ENCODE results near the gene KLF13. TPM values are rescaled to one million over a fixed set of nuclear protein-coding genes. Genes with fewer than 3 reads are reported as not detected.
A peak's percentile ranks its signal among the peaks of the same experiment; 100 is the strongest.
"Not testable (repeated sequence)": the region's sequence is repeated elsewhere in the genome, so short reads cannot be mapped to it uniquely, and the experiment has no call there.

The KLF13 gene
- total RNA-seq, 1 donor from 2014 or later = 235 TPM

DNA sequence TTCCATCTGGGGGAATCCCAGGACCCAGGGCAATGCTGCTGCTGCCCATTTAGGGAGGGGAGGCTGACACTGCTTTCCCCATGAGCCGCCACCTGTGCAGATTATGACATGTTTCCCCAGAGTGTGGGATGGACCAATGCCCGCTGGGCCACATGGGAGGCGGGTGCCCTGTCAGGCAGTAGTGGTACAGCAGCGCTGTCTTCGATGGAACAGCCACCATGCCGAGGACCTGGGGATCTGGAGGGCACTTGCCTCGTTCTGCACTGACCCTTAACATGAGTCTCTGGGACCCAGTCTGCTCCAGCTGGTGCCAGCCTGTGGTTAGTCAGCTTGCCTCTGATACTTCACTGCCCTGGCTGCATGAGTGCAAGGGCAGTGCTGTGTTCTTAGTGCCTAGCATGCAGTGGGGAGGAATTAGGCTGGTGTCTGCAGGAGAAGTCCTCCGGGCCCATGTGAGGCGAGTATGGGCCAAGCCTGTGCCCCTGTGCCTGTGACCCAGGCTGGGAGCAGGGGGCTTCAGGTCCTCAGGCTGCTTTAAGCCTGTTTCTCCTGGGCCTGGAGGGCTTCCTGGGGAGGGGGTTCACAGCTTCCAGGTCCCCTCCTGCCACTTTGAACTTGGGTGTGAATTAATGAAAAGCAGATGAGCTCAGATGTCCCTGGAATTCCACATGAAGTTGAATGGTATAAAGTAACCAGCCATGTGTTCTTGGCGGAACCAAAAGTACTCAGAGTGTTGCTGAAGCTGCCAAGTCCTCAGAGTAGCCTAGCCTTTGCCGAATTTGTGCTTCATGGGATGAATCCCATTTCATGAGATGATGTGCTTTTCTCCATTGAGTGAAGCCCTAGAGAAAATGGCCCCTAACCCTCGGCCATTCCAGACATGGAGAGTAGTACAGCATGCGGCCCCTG, 22.9 kb downstream of the KLF13 start:
- no peak for DNase-seq (ENCODE audit: low spot score in 2 of 2)
- Histone ChIP-seq H3K4me1 (peaks cover 32 to 49% of the 10 kb centered on the region in 2 donors), H3K9me3 (no peaks in the 10 kb centered on the region), H3K36me3 (peaks cover 4 to 7% of the 10 kb centered on the region in 2 donors), H3K27ac (no peak overlapping the region), H3K4me3 (no peak overlapping the region), H3K27me3 (no peaks in the 10 kb centered on the region)
- TF ChIP-seq, protein P1, sequence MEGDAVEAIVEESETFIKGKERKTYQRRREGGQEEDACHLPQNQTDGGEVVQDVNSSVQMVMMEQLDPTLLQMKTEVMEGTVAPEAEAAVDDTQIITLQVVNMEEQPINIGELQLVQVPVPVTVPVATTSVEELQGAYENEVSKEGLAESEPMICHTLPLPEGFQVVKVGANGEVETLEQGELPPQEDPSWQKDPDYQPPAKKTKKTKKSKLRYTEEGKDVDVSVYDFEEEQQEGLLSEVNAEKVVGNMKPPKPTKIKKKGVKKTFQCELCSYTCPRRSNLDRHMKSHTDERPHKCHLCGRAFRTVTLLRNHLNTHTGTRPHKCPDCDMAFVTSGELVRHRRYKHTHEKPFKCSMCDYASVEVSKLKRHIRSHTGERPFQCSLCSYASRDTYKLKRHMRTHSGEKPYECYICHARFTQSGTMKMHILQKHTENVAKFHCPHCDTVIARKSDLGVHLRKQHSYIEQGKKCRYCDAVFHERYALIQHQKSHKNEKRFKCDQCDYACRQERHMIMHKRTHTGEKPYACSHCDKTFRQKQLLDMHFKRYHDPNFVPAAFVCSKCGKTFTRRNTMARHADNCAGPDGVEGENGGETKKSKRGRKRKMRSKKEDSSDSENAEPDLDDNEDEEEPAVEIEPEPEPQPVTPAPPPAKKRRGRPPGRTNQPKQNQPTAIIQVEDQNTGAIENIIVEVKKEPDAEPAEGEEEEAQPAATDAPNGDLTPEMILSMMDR (IDR thresholded peaks at IDR 0.05) = no peak
- intact Hi-C loops (cut with DNase I) = no loop called here

DNA sequence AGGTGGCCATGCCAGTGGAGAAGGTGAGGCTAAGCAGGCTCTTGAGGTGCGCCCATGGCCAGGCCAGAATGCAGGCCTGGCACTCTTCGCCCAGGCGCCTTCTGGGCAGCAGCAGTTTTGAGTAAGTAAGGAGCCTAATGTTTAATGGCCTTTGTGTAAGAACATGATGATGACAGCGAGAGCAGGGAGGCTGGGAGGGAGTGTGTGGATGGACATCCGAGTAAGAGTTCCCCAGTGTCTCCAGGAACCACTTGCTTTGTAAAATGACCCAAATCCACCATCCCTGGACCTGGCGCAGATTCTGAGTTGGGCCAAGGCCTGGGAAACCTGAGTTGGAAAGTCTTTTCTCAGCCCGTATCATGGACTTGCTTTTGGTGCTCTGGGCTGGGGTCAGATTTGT, 24.1 kb downstream of the KLF13 start:
- Histone ChIP-seq H3K4me1 (peaks cover 20 to 37% of the 10 kb centered on the region in 2 donors), H3K27ac (no peak overlapping the region), H3K9me3 (no peaks in the 10 kb centered on the region), H3K27me3 (no peaks in the 10 kb centered on the region), H3K4me3 (no peak overlapping the region), H3K36me3 (peaks cover 4 to 7% of the 10 kb centered on the region in 2 donors)
- TF ChIP-seq, protein P1 (IDR thresholded peaks at IDR 0.05) = no peak
- DNase-seq (ENCODE audit: low spot score in 2 of 2) = no peak
- intact Hi-C loops (cut with DNase I) = no loop called here

DNA sequence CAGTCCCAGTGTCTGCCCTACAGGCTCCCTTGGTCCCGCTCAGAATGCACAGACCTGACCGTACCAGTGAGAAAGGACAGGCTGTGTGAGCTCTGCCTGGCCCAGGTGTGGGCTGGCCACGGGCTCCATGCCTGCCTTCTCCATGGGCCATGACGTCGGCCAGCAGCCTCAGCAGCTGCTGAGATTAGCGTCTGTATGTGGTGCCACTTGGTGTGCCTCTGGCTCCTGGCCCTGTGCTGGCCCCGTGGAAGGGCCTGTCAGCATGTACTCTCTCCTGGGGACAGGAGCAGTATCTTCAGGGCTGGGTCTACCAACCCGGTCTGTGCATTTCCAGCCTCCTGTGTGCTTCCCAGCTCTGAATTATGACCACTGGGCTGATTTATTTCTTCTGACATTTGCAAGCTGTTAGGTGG, 25.7 kb downstream of the KLF13 start:
- TF ChIP-seq, protein P1 (IDR thresholded peaks at IDR 0.05) = no peak
- no peak for DNase-seq (ENCODE audit: low spot score in 2 of 2)
- intact Hi-C loops (cut with DNase I) = loop anchor here (1.0 to 2.0 kb wide), 2 partner anchors 8 to 14 kb away; no protein-coding TSS in a partner anchor
- H3K27me3 ChIP-seq = no peaks in the 10 kb centered on the region
- H3K4me1 ChIP-seq = peaks cover 18 to 36% of the 10 kb centered on the region in 2 donors
- no peaks in the 10 kb centered on the region for H3K9me3 ChIP-seq
- H3K36me3 ChIP-seq = peaks cover 4 to 7% of the 10 kb centered on the region in 2 donors
- no peak overlapping the region for H3K4me3 ChIP-seq
- H3K27ac ChIP-seq = peak overlapping the region; percentile 68 to 70

DNA sequence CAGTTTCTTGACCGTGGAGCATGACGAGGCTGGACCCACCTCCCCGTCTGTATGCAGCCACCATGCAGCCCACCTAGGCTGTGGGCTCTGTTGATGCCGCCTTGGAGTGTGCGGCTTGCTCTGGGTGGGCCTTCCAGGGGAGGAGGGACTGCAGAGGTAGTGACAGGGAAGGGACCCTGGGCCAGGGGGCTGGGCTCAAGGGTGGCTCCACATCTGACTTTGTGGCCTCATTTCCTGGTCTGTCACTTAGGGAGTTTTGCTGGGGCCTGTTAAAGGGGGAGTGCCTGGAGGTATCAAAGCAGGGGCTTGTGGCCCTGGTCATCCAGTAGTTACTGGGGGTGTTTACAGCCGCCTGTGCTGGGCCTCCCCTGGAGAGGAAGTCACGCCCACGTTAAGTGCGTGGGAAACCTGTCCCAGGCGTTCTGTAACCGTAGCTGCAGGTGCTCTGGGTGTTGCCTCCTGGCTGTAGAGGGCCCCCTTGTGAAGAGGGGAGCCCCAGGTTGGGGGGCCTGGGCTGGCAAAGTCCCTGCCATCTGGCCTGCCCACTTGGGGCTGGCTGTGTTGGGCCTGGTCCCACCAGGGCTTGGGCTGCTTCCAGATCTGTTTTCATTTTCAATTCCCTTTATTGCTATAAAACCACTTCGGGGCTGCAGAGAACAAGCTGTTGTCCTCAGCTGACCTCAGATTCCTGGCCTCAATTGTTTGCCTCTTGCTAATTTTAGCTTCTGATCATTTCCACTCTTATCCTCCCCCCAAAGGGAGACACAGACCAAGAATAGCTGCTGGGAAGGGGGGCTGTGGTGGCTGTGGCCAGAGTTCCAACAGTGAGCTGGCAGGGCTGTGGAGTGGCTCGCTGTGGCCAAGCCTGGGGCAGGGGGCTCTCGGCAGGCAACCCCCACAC, 26.5 kb downstream of the KLF13 start:
- peak in 1 of 2 donors; percentile 89 for DNase-seq (ENCODE audit: low spot score in 2 of 2)
- H3K9me3 ChIP-seq = no peaks in the 10 kb centered on the region
- H3K4me1 ChIP-seq = peaks cover 18 to 38% of the 10 kb centered on the region in 2 donors
- intact Hi-C loops (cut with DNase I) = loop anchor here (1.0 to 2.0 kb wide), 3 partner anchors 9 to 25 kb away; no protein-coding TSS in a partner anchor
- H3K27ac ChIP-seq = peak overlapping the region; percentile 68 to 70
- H3K27me3 ChIP-seq = no peaks in the 10 kb centered on the region
- peaks cover 1 to 3% of the 10 kb centered on the region in 2 donors for H3K36me3 ChIP-seq
- H3K4me3 ChIP-seq = peak overlapping the region in 1 of 2 donors; percentile 25
- TF ChIP-seq, protein P1 (IDR thresholded peaks at IDR 0.05) = no peak

DNA sequence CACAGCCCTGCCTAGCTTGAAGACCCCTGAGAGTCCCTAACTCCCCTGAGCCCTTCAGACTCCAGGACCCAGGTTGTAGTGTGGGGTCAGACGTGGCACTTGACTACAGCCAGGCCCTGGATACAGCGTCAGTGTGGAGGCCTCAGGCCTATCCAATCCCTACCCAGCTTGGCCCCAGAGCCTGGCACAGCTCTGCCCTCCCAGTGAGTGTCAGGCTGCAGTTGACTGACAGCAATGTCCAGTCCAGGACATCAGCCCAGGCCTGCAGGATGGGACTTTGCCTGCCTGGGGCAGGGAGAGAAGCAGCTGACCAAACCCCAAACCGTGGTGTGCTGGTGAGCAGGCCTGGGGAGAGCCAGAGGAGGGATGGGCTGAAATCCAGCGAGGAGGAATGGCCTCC, 27.3 kb downstream of the KLF13 start:
- Histone ChIP-seq H3K4me3 (no peak overlapping the region), H3K9me3 (no peaks in the 10 kb centered on the region), H3K27ac (peak overlapping the region; percentile 68 to 70), H3K36me3 (peaks cover 0 to 4% of the 10 kb centered on the region in 2 donors), H3K27me3 (no peaks in the 10 kb centered on the region), H3K4me1 (peaks cover 18 to 39% of the 10 kb centered on the region in 2 donors)
- no peak for DNase-seq (ENCODE audit: low spot score in 2 of 2)
- TF ChIP-seq, protein P1 (IDR thresholded peaks at IDR 0.05) = no peak
- intact Hi-C loops (cut with DNase I) = loop anchor here (1.0 to 2.0 kb wide), 2 partner anchors 15 to 26 kb away; no protein-coding TSS in a partner anchor

DNA sequence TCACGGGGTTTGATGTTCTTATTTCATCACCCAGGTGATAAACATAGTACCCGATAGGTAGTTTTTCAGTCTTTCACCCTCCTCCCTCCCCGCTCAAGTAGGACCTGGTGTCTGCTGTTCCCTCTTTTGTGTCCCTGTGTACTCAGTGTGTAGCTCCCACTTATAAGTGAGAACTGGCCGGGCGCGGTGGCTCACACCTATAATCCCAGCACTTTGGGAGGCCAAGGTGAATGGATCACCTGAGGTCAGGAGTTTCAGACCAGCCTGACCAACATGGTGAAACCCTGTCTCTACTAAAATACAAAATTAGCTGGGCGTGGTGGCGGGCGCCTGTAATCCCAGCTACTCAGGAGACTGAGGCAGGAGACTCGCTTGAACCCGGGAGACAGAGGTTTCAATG, 29.5 kb downstream of the KLF13 start:
- H3K4me3 ChIP-seq; intact Hi-C loops (cut with DNase I); H3K27me3 ChIP-seq; DNase-seq (ENCODE audit: low spot score in 2 of 2); H3K9me3 ChIP-seq: not testable (repeated sequence)
- peaks cover 18 to 46% of the 10 kb centered on the region in 2 donors for H3K4me1 ChIP-seq
- peak overlapping the region in 1 of 2 donors; percentile 68 for H3K27ac ChIP-seq
- peaks cover 0 to 12% of the 10 kb centered on the region in 2 donors for H3K36me3 ChIP-seq
